ENCODE measurements around the gene MRI1. TPM values are rescaled to one million over a fixed set of nuclear protein-coding genes. Genes with fewer than 3 reads are reported as not detected.

MRI1 gene
- total RNA-seq, 4 donors from 2014 or later, result 53.0 to 90.4 (median 70.6) TPM

DNA sequence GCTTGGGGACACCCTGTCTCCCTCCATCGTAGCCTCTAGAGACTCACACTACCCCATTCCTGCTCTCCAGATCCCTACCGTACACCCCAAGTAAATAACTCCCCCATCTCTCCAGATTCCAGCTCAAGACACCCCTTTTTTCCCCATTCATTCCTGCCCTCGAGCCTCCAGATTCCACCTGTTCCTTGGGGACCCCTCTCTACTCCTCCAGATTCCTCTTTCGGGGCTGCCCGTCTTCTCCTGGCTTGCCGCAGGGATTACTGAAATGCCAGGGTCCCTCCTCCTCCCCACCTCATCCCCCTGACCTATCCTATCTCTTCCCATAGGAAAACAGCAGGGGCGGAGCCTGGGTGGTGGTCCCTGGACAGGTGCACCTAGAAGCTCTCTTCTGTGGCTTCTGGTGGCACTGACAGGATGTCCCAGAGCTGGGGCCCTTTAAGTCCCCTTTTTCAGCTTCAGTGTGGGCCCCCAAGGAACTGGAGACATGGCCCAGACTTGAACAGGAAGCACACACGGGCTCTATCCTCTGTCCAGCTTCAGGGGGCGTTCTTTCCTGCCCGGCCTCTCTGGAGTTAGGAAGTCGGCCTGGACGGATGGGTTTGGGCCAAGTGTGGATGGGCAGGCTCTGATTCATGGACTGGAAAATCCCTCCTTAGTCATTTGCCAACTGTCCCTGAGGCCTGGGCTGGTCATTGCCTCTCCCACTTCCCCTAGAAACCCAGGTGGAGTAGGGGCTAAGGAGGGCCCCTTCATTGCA lies 32.2 kb downstream of the MRI1 start:
- no peaks in the 10 kb centered on the region for H3K9me3 ChIP-seq
- TF ChIP-seq, protein P1, sequence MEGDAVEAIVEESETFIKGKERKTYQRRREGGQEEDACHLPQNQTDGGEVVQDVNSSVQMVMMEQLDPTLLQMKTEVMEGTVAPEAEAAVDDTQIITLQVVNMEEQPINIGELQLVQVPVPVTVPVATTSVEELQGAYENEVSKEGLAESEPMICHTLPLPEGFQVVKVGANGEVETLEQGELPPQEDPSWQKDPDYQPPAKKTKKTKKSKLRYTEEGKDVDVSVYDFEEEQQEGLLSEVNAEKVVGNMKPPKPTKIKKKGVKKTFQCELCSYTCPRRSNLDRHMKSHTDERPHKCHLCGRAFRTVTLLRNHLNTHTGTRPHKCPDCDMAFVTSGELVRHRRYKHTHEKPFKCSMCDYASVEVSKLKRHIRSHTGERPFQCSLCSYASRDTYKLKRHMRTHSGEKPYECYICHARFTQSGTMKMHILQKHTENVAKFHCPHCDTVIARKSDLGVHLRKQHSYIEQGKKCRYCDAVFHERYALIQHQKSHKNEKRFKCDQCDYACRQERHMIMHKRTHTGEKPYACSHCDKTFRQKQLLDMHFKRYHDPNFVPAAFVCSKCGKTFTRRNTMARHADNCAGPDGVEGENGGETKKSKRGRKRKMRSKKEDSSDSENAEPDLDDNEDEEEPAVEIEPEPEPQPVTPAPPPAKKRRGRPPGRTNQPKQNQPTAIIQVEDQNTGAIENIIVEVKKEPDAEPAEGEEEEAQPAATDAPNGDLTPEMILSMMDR (IDR thresholded peaks at IDR 0.05), result peak in 1 of 6 experiments; percentile 20
- peak in 1 of 2 donors; percentile 28 for TF ChIP-seq POLR2A (IDR thresholded peaks at IDR 0.05)
- intact Hi-C loops (cut with DNase I), result loop anchor here (5.0 kb wide), 1 partner anchor 46 kb away; no protein-coding TSS in a partner anchor
- no peaks in the 10 kb centered on the region for H3K36me3 ChIP-seq
- DNase-seq, result peak; percentile 64 to 75
- H3K27me3 ChIP-seq, result no peaks in the 10 kb centered on the region
- H3K4me3 ChIP-seq (replicated peaks in 1 of 3), result peak overlapping the region in 2 of 3 donors; percentile 35 to 62
- peaks cover 21 to 25% of the 10 kb centered on the region in 2 donors for H3K4me1 ChIP-seq
- peak overlapping the region; percentile 86 to 97 (median 87) for H3K27ac ChIP-seq
- WGBS, 2 donors, result 4 to 16% methylated on average over 8 to 10 of the region's 12 CpGs

DNA sequence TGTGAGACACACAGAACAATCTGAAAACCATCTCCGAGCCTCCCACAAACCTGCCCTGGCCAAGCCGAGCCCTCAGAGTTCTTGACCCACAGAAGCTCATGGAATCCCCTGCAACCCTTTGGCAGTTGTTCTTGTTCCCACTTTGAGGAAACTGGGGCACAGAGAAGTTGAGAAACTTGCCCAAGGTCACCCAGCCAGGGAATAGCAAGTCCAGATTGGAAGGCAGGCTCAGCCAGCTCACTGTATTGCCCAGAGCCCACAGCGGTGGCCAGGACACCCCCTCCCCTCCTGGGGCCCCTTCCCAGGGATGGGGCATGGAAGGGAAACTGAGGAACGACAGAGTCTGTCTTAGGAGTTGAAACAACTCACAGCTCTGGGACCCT lies 32.7 kb downstream of the MRI1 start:
- intact Hi-C loops (cut with DNase I), result loop anchor here (5.0 kb wide), 1 partner anchor 45 kb away; no protein-coding TSS in a partner anchor
- WGBS, 2 donors, result 65 to 68% methylated on average over 4 of the region's 4 CpGs
- Histone ChIP-seq H3K9me3 (no peaks in the 10 kb centered on the region), H3K4me1 (peaks cover 21 to 25% of the 10 kb centered on the region in 2 donors), H3K36me3 (no peaks in the 10 kb centered on the region), H3K4me3 (replicated peaks in 1 of 3) (peak overlapping the region in 1 of 3 donors; percentile 62), H3K27me3 (no peaks in the 10 kb centered on the region), H3K27ac (peak overlapping the region; percentile 86 to 97 (median 87))
- no peak for DNase-seq
- no peak for TF ChIP-seq POLR2A (IDR thresholded peaks at IDR 0.05)
- TF ChIP-seq, protein P1 (IDR thresholded peaks at IDR 0.05), result no peak

DNA sequence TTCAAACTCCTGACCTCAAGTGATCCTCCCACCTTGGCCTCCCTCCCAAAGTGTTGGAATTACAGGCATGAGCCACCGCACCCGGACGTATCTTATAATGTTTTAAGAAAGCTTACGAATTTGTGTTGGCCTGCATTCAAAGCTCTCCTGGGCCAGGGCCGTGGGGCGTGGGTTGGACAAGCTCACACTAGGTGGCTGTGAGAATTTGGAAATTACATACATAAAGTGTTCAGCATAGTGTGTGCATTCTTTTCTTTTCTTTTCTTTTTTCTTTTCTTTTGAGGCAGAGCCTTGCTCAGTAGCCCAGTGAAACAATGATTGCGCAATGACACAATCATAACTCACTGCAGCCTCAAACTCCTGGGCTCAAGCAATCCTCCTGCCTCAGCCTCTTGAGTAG lies 33.5 kb downstream of the MRI1 start:
- intact Hi-C loops (cut with DNase I), result loop anchor here (5.0 kb wide), 1 partner anchor 44 kb away; no protein-coding TSS in a partner anchor
- peak; percentile 23 to 30 for DNase-seq
- TF ChIP-seq POLR2A (IDR thresholded peaks at IDR 0.05), result no peak
- TF ChIP-seq, protein P1 (IDR thresholded peaks at IDR 0.05), result no peak
- Histone ChIP-seq H3K36me3 (no peaks in the 10 kb centered on the region), H3K9me3 (no peaks in the 10 kb centered on the region), H3K27ac (peak overlapping the region; percentile 15 to 97 (median 87)), H3K4me1 (peaks cover 21 to 25% of the 10 kb centered on the region in 2 donors), H3K27me3 (no peaks in the 10 kb centered on the region), H3K4me3 (replicated peaks in 1 of 3) (no peak overlapping the region)
- 43 to 47% methylated on average over 7 of the region's 7 CpGs for WGBS, 2 donors

DNA sequence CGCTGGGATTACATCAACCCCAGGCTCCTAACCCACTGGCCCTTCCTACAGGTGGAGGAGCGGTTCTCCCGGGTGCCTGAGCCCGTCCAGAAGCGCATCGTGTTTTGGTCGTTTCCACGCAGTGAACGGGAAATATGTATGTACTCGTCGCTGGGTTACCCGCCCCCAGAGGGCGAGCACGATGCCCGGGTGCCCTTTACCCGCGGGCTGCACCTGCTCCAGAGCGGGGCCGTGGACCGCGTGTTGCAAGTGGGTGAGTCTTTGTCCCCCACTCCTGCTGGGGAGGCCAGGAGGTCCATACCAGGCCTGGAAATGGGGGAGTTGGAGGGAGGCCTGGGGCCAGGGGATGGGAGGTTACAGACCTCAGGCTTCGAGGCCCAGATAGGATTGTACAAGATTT lies 35.3 kb downstream of the MRI1 start:
- Histone ChIP-seq H3K9me3 (no peaks in the 10 kb centered on the region), H3K4me3 (replicated peaks in 1 of 3) (no peak overlapping the region), H3K27me3 (no peaks in the 10 kb centered on the region), H3K4me1 (peaks cover 20 to 21% of the 10 kb centered on the region in 2 donors), H3K27ac (no peak overlapping the region), H3K36me3 (peaks cover 2 to 4% of the 10 kb centered on the region in 2 donors)
- DNase-seq, result no peak
- 91 to 95% methylated on average over 22 of the region's 22 CpGs for WGBS, 2 donors
- TF ChIP-seq, protein P1 (IDR thresholded peaks at IDR 0.05), result no peak
- no peak for TF ChIP-seq POLR2A (IDR thresholded peaks at IDR 0.05)
- intact Hi-C loops (cut with DNase I), result loop anchor here (5.0 kb wide), 1 partner anchor 43 kb away; no protein-coding TSS in a partner anchor

DNA sequence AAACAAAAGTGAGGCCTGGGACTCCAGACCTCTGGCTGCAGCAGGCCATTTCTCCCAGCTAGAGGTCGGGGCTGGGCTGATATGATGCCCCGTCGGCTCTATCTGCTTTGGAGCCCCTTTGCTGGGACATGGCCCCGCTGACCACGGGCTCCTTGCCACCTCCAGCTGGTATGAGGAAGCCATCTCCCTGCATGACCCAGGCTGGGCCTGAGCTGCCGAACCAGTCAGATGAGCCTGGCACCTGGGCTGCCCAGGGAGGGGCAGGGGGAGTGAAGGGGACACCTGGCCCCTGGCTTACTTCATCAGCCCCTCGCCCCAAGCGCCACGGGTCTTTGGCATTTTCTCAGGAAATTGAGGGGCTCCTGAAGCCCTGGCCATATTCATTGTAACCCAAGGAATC lies 38.7 kb downstream of the MRI1 start:
- 88 to 90% methylated on average over 8 of the region's 9 CpGs for WGBS, 2 donors
- H3K36me3 ChIP-seq, result peaks cover 8 to 16% of the 10 kb centered on the region in 2 donors
- H3K27me3 ChIP-seq, result no peaks in the 10 kb centered on the region
- TF ChIP-seq, protein P1 (IDR thresholded peaks at IDR 0.05), result no peak
- no peak for TF ChIP-seq POLR2A (IDR thresholded peaks at IDR 0.05)
- intact Hi-C loops (cut with DNase I), result no loop called here
- H3K4me3 ChIP-seq (replicated peaks in 1 of 3), result no peak overlapping the region
- no peaks in the 10 kb centered on the region for H3K9me3 ChIP-seq
- no peak overlapping the region for H3K27ac ChIP-seq
- DNase-seq, result no peak
- H3K4me1 ChIP-seq, result no peaks in the 10 kb centered on the region

All from thyroid gland (tissue), 4 donors.